GM19468 (cell line): ENCODE measurements around the gene STX1B.
"Not testable (repeated sequence)": the region's sequence is repeated elsewhere in the genome, so short reads cannot be mapped to it uniquely, and the experiment has no call there.

Experiments used
- ATAC-seq: cut with Tn5 transposase; IDR thresholded peaks from one replicate; pipeline ENCODE4 v1.9.1; 2021; ENCODE audit warnings: mild to moderate bottlenecking, moderate library complexity, moderate number of reproducible peaks; ENCODE audit not compliant: unreplicated experiment; ENCODE audit errors: extremely low read depth

Gene STX1B

DNA sequence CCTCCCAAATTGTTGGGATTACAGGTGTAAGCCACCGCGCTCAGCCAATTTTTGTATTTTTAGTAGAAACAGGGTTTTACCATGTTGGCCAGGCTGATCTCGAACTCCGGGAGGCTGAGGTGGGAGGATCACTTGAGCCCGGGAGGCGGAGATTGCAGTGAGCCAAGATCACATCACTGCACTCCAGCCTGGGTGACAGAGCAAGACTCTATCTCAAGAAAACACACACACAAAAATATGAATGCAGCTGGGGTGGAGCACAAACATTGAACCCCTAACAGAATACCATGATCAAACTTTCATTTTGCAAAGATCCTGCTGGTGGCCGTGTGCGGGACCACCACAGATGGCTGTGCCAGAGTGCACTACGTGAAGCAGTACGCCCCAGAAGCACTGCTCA is 7.3 kb upstream of the STX1B start:
- ATAC-seq: not testable (repeated sequence)

DNA sequence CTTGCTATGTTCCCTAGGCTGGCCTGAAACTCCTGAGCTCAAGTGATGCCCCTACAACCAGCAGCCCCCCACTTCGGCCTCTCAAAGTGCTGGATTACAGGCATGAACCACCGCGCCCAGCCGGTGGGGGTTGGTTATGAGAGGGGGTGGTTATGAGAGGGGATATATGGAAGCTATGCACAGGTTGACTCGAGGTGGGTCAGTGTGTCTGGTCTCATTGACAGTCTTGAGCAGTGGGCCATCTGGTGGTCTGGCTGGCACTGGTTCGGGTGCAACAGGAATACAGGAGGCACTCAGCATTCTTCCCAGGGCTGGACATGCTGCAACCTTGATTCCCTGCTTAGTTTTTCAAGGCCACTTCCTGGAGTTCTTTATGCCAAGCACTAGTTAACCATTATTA is 5.6 kb upstream of the STX1B start:
- ATAC-seq: no peak

DNA sequence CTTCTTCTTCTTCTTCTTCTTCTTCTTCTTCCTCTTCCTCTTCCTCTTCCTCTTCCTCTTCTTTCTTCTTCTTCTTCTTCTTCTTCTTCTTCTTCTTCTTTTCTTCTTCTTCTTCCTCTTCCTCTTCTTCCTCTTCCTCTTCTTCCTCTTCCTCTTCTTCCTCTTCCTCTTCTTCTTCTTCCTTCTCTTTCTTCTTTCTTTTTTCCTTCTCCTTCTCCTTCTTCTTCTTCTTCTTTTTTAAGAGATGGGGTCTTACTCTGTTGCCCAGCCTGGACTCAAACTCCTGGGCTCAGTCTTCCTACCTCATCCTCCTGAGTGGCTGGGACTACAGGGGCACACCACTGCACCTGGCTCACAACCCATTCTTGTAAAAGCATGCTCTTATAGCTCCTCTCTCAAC is 2.9 kb upstream of the STX1B start:
- ATAC-seq: not testable (repeated sequence)

DNA sequence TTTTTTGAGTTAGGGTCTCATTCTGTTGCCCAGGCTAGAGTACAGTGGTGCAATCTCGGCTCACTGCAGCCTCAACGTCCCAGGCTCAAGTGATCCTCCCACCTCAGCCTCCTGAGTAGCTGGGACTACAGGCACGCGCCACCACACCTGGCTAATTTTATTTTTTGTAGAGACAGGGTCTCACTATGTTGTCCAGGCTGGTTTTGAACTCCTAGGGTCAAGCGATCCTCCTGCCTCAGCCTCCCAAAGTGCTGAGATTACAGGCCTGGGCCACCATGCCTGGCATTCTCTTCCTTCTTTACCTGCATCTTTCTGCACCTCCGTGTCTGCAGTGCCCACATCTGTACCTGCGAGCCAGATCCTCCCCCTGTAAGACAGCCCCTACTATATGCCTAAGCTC is 1.4 kb upstream of the STX1B start:
- not testable (repeated sequence) for ATAC-seq

DNA sequence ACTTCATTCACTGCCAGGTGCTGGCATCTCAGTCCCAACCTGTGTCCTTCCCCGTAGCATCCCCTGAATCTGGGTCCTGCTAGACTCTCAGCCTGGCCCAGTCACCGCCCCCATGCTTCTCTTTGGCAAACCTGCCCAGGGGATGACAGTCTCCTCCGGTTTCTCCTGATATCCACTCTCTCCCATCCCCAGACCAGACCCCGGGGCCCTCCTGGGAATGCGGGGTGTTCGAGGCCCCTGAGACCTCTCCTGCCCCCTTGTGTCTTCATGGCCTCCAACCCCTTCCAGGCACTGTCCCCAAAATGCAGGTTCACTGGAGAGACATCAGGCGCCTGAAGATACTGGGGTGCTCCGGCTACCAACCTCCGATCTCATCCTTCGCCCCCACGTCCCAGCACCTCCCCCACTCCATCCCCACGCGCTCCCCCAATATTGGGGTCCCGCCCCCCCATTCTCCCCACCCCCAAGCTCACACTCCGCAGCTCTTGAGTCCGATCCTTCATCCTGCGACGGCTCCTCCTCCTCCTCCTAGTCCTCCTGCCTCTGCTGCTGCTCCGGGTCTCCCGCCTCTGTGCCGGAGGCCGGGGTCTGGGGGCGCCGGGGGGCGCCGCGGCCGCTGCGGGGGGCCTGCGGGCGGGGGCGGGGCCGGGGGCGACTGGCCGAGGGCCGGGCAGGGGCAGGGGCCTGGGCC is 399 bp downstream of the STX1B start:
- no peak for ATAC-seq

DNA sequence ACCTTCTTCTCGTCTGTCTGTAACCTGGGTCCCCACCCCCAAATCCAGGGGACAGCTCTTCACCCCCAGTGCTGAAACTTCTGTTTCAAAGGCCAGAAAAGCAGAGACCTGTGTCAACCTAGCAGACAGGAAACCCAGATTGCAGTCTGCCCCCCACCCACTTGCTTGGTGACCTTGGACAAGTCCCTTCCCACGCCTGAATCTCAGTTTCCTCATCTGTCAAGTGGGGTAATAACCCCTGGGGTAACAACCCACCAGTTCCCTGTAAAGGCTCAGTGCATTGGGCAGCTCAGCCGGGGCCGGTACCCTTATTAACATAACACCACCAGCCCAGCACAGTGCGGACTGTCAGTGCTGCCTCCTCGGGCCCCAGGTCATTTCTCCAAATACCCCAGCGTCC is 1.3 kb downstream of the STX1B start:
- no peak for ATAC-seq

DNA sequence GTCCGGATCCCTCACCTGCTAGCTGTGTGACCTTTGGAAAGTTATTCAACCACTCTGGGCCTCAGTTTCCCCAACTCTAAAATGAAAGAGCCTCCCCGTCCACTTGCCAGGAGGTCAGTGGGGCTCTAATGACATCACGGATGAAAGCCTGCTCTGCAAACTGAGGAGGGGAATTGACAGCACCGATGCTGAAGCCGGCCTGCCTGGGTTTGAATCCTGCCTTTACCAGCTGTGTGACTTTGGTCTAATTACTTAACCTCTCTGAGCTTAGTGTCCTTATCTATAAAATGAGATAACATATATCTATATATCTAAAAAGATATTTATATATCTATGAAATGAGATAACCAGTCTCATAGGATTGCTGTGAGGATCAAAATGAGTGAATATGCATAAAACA is 1.9 kb downstream of the STX1B start:
- no peak for ATAC-seq

DNA sequence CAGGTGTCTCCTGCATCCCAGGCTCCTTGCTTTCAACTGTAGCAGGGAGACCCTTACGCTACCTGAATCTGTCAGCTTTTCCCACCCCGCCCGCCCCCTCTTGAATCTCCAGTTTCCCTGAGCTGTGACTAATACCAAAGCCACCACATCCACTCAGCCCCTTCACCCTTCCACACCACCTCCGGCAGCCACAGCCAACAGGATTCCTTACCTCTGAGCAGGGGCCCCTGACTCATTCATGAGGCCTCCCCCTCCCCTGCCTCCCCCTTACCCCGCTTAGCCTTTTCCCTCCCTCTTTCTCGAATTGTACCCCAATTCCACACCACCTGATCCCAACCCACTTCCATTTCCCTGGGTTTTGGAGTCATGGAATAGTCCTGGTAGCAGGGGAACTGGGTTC is 2.3 kb downstream of the STX1B start:
- no peak for ATAC-seq

DNA sequence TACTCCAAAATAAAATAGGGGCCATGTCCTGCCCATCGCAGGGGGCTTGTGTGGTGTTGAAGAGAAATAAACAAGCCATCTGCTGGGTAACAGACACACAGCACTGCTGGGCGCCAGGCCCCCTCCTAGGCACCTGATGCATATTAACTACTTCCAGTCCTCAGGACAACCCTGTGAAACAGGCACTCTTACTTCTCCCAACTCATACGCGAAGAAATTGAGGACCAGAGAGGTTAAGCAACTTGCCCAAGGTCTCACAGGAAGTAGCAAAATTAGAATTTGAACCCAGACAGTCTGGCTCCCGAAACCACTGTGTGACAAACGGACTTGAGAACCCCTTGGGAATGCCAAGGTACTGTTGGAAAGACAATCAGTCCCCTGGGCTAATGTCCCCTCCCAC is 2.8 kb downstream of the STX1B start:
- ATAC-seq: no peak

DNA sequence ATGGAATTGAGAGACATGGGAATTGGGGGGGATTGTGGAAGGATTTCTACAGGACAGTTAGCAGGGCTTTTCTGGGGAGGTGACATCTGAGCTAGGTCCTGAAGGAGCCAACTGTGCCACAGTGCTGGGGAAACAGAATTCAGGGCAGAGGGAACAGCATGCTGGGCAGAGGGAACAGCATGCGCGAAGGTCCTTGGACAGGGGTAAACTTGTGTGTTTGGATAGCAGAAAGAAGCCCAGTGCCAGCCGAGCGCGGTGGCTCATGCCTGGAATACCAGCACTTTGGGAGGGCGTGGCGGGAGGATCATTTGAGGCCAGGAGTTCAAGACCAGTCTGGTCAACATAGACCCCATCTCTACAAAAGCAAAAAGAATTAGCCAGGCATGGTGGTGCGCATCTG is 3.8 kb downstream of the STX1B start:
- ATAC-seq: no peak

DNA sequence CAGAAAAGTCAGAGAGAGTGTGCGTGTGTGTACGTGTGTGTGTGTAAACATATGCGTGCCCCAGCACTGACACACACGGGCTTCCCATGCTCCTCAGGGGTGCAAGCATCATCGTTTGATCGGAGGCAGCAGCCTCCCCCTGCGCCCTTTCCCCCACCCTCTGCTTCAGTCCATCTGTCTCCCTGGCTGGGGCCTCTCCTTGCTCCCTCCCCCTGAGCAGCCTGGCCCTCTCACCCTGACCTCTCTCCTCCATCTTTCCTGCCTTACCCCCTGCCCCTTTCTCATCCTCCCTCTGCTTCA is 4.4 kb downstream of the STX1B start:
- ATAC-seq: no peak

DNA sequence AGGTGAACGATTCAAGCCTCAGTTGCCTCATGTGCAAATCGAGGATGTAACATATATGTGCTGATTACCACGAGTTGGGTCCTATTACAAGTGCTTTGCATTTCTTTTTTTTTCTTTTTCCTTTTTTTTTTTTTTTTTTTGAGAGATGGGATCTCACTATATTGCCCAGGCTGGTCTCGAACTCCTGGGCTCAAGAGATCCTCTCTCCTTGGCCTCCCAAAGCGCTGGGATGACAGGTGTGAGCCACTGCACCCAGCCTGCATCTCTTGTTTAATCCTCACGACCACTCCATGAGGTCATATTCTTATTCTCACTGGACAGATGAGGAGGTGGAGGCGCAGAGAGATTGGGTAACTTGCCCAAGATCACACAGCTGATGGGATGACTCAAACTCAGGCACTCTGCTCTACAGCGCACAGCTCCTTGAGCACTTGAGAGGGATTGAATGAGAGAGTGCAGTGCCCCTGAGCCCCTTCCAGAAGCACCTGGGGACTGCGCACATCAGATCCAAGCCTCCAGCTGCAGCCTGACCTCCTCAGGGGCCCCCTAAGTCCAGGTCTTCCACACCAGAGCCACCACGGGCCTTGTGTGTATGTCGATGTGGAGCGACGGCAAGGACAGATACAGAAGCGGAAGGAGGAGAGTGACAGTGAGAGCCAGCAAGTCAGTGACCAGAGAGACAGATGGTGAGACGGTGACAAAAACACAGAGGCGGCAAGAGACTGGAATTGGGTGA is 4.9 kb downstream of the STX1B start:
- ATAC-seq: no peak

DNA sequence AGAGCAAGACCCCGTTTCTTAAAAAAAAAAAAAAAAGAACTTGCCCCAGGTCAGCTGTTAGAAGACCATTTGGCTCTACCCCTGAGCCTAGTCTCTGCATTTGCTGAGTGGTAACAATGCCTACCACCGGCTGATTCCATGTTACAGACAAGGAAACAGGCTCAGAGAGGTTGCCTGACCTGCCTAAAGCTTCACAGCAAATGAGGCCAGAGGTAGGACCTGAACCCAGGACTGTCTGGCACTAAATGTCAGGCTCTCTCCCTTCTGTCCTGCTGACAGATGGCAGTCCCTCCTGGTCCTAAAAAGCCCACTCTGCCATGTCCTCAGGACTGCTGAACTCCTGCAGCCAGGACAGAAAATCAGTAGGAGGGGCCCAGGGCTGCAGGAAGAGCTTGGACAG is 5.8 kb downstream of the STX1B start:
- ATAC-seq: no peak

DNA sequence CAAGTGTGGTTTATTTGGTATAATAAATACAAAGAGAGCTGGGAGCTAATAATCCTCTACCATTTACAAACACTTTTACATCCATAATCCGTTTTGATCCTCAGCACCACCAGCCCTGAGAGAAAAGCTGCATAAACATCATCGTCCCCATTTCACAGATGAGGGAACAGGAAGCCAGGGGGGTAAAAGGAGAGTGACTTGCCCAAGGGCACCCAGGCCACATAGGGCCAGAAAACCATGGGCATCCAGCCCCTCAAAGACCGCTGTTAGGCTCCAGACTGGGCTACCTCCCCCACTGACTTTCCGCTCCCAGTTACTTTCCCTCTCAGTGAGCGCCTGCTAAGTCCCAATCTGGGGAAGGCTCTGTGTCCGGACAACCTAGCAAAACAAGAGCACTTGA is 6.7 kb downstream of the STX1B start:
- ATAC-seq: no peak

DNA sequence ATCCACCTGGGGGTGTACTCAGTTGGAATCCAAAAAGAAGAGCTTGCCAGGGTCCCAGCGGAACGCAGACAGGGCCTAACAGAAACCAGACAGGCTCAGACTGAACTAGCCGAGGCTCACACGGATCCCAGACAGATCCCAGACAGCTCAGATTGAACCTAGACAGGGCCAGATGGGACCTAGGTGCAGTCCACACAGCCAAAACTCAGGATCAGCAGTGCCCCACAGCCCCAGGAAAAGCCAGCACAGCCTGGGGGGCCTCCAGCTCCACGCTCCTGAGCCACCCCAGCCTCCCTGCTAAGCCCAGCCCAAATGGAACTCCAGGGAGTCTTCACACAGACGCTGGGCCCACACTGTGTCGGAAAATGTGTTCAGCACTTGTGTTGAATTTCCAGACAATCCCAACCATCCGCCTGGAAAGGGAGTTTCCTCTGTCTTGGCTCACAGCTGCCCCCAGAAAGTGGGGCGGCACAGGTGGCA is 7.5 kb downstream of the STX1B start:
- ATAC-seq: no peak

DNA sequence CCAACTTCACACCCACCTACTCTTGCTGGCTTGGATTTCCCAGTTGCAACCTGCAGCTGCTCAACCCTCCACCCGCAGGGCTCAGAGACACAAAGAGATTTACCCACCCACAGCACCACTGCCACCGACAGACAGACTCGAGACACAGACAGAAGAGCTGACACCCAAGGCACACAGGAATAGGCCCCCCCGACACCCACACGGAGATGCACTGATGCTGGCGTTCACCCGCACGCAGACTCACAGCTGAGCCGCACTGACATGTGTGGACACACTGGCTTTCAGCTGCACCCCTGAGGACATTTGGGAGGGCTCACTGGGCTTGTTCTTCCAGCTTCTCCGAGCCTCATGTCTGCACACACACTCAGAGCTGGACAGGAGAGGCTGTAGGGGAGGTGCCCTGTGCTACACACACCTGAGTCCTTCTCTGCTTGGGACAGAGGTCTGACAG is 8.2 kb downstream of the STX1B start:
- ATAC-seq: no peak

DNA sequence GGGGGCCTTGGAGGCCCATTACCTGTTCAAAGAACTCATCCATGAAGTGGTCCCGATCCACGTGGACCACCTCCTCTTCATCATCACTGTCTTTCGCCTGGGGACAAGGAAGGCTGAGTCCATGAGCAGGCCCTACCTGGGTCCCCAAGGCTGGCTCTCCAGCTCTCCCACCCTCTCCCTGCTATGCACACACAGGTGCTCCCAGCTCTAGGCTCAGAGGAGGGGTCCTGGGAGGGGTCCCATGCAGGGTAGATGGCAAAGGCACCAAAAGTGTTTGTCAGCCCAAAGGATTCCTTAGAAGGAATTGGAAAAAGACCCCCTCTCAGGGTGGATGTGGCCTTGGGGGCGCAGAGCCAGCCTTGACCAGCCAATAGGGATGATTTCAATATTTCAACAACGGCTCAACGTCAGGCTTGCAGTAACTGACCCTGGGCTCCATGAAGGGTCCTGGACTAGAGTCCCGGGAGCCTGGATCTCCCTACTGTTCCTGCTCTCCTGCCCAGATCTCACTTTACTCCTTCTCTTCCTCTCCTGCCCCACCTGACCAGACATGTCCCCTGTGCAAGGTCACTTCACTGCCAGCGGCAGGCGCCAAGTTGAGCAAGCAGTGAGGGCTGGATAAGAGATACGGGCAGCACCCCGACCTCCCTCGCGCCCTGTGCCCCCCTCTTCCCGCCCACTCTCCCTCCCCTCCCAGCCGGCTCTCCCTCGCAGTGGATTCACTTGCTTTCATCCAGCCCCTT is 8.8 kb downstream of the STX1B start:
- no peak for ATAC-seq

DNA sequence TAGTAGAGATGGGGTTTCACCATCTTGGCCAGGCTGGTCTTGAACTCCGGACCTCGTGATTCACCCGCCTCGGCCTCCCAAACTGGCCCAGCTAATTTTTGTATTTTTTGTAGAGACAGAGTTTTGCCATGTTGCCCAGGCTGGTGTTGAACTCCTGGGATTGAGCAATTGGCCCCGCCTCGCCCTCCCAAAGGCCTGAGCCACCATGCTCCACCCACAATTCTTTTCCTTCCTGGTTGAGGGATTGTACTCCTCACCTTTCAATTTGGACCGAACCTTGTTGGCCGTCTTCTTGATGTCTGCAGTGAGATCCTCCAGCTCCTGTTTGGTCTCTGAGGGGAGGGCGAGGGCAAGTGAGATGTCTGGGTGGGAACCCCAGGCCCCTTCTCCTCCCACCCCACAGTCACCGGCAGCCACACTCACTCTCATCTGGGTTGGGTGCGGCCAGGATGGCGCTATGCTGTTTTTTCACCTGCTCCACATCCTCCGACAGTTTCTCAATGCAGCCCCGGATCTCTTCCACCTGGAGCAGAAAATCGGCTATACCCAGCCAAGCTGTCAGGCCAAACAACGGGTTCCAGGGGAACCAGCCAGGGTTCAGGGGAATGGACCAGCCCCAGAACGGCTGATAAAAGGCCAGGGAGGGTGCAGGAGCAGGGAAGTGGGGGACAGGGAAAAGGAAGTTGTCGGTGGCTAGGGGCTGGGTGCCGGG is 9.6 kb downstream of the STX1B start:
- no peak for ATAC-seq

DNA sequence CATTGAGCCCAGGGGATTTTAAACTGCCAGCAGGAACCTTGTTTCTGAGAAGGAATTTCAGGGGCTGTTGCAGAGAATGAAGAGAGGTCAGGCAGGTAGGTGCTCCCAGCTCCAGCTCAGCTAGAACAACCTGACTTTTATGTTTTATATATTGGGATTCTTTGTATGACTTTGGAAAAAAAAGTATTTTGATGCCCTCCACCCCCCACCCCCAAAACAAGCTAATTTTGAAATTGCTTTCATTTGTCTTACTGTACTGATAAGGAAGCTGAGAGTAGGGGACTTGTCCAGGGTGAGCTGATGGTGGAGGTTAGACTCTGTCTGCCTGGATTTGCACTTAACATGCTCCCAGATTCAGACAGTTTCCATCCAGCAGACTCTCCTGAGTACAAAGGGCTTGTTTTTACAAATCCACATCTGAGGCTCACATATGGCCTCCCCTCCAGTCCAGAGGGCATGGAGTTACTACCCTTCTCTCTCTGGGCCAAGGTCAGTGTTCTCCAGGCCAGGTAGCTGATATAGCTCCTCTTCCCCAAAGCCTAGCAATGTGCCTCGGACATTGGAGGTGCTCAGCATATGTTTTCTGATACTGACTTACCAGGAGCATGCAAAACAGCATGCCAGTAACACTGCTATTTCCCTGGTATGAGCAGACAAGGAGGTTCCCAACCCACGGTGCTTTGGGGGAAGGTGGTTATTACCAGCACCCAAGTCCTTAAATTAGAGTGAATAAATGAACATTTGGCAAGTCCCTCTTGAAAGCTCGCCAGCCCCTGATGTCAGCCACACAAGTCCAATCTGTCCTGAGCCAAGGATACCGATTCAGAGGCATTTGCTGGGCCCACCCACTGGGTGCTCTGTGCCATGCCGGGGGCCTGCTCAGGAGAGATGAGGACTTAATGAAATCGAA is 11.3 kb downstream of the STX1B start:
- ATAC-seq: no peak
